RWPE1 (cell line): ENCODE data around the gene AKAP10.
"Not testable (repeated sequence)": the region's sequence is repeated elsewhere in the genome, so short reads cannot be mapped to it uniquely, and the experiment has no call there.

ENCODE experiments used
- CTCF ChIA-PET: fragments of 350-600 bp; sonication (Branson Sonifier 250); formaldehyde crosslinking; extraction: SDS; loops from one replicate; lab custom pipeline; 2021; lab: Yijun Ruan, JAX
- POLR2A ChIA-PET: fragments of 400-600 bp; formaldehyde crosslinking; extraction: SDS; loops from one replicate; lab custom pipeline; 2020; ENCODE audit warnings: antibody characterized with exemption; ENCODE audit not compliant: low non-redundant PET; lab: Yijun Ruan, JAX
- DNase-seq: peaks from one replicate; pipeline ENCODE4 v3.0.0; 2012; ENCODE audit warnings: low spot score
- H3K27ac ChIP-seq: fragments of 450-650 bp; 2 replicates; pipeline ENCODE4 v1.5.1; 2017
- CTCF ChIP-seq: fragments of 450-650 bp; conservative IDR thresholded peaks from 2 replicates; pipeline ENCODE4 v1.5.1; 2017; ENCODE audit warnings: low read depth, mild to moderate bottlenecking

Gene AKAP10

GRCh38 chr17:19977293-19978208, at the start of gene AKAP10:
AKAP10 (minus strand) TSS chr17:19977828; CDS start chr17:19977679, 149 bp downstream.
- TF ChIP-seq CTCF = no peak
- DNase-seq = peak; percentile 84
- H3K27ac ChIP-seq = peak within 1 kb of the TSS; percentile 85
- ChIA-PET CTCF (no interaction called here), POLR2A (interaction anchor here (1.1 kb wide), 1 partner anchor 9 kb away, joined by 3 read pairs; no protein-coding TSS in a partner anchor)

- CTCF ChIA-PET = no interaction called here
Observed at GRCh38 chr17:20026960-20027359, 49.3 kb upstream of the AKAP10 start.

GRCh38 chr17:20022701-20023100, 45.1 kb upstream of the AKAP10 start:
- no peak overlapping the region for H3K27ac ChIP-seq
- ChIA-PET CTCF (interaction anchor here (1.0 kb wide), 1 partner anchor 13 kb away, joined by 3 read pairs; no protein-coding TSS in a partner anchor), POLR2A (no interaction called here)
- no peak for DNase-seq
- no peak for TF ChIP-seq CTCF

More at GRCh38 chr17:20026960-20027359, 49.3 kb upstream of the AKAP10 start:
- TF ChIP-seq CTCF = no peak
- H3K27ac ChIP-seq = no peak overlapping the region
- no peak for DNase-seq
- POLR2A ChIA-PET = no interaction called here

GRCh38 chr17:20016475-20016992, 38.9 kb upstream of the AKAP10 start:
- CTCF ChIA-PET, H3K27ac ChIP-seq, DNase-seq: not testable (repeated sequence)
- POLR2A ChIA-PET = interaction anchor here (0.6 kb wide), 2 partner anchors 35 to 98 kb away, joined by 3 to 8 read pairs; no protein-coding TSS in a partner anchor

GRCh38 chr17:20012017-20012536, 34.4 kb upstream of the AKAP10 start:
- no peak for TF ChIP-seq CTCF
- no peak overlapping the region for H3K27ac ChIP-seq
- CTCF ChIA-PET = interaction anchor here (1.3 kb wide), 1 partner anchor 19 kb away, joined by 3 read pairs; no protein-coding TSS in a partner anchor
- POLR2A ChIA-PET = no interaction called here
- no peak for DNase-seq

- H3K27ac ChIP-seq = no peak overlapping the region
- ChIA-PET CTCF (interaction anchor here (1.9 kb wide), 1 partner anchor 18 kb away, joined by 19 read pairs; no protein-coding TSS in a partner anchor), POLR2A (interaction anchor here (0.6 kb wide), 1 partner anchor 112 kb away, joined by 9 read pairs; no protein-coding TSS in a partner anchor)
- no peak for DNase-seq
- TF ChIP-seq CTCF = no peak
Observed at GRCh38 chr17:20010936-20011335, 33.3 kb upstream of the AKAP10 start.
